B cell (primary cell): Measurements from ENCODE around the gene DPP10.

Source experiments
- EZH2 ChIP-seq: IDR thresholded peaks from 2 replicates; pipeline ENCODE4 v1.6.1; 2012; ENCODE audit warnings: borderline replicate concordance, low read depth, mild to moderate bottlenecking, moderate library complexity, low read length; ENCODE audit not compliant: insufficient read depth, poor library complexity, severe bottlenecking
- TF ChIP-seq, protein P1 (sequence below): fragments of 200-600 bp; IDR thresholded peaks from one replicate; pipeline ENCODE4 v1.8.0; 2022; ENCODE audit warnings: antibody characterized with exemption, mild to moderate bottlenecking

DNA sequence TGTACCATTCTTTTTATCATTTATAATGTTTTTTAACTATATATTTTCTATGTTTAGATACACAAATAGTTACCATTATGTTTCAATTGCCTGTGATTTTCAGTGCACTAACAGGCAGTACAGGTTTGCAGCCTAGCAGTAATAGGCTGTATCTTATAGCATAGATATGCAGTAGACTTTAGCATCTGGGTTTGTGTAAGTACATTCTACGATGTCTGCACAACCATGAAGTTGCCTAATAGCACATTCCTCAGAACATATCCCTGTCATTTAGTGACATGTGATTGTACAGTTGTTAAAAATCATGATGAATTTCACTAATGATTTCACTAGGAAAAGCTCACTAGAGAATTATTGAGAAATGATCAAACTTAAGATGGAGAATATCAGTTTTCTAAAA is 884.6 kb downstream of the DPP10 start:
- TF ChIP-seq, protein P1, sequence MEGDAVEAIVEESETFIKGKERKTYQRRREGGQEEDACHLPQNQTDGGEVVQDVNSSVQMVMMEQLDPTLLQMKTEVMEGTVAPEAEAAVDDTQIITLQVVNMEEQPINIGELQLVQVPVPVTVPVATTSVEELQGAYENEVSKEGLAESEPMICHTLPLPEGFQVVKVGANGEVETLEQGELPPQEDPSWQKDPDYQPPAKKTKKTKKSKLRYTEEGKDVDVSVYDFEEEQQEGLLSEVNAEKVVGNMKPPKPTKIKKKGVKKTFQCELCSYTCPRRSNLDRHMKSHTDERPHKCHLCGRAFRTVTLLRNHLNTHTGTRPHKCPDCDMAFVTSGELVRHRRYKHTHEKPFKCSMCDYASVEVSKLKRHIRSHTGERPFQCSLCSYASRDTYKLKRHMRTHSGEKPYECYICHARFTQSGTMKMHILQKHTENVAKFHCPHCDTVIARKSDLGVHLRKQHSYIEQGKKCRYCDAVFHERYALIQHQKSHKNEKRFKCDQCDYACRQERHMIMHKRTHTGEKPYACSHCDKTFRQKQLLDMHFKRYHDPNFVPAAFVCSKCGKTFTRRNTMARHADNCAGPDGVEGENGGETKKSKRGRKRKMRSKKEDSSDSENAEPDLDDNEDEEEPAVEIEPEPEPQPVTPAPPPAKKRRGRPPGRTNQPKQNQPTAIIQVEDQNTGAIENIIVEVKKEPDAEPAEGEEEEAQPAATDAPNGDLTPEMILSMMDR: no peak
- no peak for TF ChIP-seq EZH2
